ENCODE results near the gene PTGFRN. TPM values are rescaled to one million over a fixed set of nuclear protein-coding genes. Genes with fewer than 3 reads are reported as not detected.
A peak's percentile ranks its signal among the peaks of the same experiment; 100 is the strongest.

The PTGFRN gene
- total RNA-seq, 3 donors from 2014 or later (not counting 1 experiment from before 2014, with no cell fraction given) = 0.71 to 1.4 (median 0.79) TPM

GRCh38 chr1:116912846-116913245 is 3.1 kb downstream of the PTGFRN start:
- H3K27me3 Mint-ChIP-seq (ENCODE audit: low read depth in 2 of 2) = peaks cover 14 to 15% of the 10 kb centered on the region in 2 donors
- TF ChIP-seq, protein P1, sequence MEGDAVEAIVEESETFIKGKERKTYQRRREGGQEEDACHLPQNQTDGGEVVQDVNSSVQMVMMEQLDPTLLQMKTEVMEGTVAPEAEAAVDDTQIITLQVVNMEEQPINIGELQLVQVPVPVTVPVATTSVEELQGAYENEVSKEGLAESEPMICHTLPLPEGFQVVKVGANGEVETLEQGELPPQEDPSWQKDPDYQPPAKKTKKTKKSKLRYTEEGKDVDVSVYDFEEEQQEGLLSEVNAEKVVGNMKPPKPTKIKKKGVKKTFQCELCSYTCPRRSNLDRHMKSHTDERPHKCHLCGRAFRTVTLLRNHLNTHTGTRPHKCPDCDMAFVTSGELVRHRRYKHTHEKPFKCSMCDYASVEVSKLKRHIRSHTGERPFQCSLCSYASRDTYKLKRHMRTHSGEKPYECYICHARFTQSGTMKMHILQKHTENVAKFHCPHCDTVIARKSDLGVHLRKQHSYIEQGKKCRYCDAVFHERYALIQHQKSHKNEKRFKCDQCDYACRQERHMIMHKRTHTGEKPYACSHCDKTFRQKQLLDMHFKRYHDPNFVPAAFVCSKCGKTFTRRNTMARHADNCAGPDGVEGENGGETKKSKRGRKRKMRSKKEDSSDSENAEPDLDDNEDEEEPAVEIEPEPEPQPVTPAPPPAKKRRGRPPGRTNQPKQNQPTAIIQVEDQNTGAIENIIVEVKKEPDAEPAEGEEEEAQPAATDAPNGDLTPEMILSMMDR (IDR thresholded peaks at IDR 0.05) = no peak
- no peak for ATAC-seq
- no peak for DNase-seq
- peaks cover 15% of the 10 kb centered on the region for H3K27me3 ChIP-seq (ENCODE audit: control insufficient read depth, insufficient read depth, low read length)
- H3K9me3 Mint-ChIP-seq = no peaks in the 10 kb centered on the region
- H3K9me3 ChIP-seq (ENCODE audit: control insufficient read depth, insufficient read depth, low read length) = no peaks in the 10 kb centered on the region
- H3K4me3 Mint-ChIP-seq = no peak overlapping the region
- H3K36me3 Mint-ChIP-seq = no peaks in the 10 kb centered on the region
- intact Hi-C loops (cut with micrococcal nuclease) = no loop called here
- H3K4me3 ChIP-seq (ENCODE audit: low read length) = no peak overlapping the region
- WGBS (ENCODE audit: insufficient coverage) = 98% methylated on average over 2 of the region's 2 CpGs
- peaks cover 0 to 8% of the 10 kb centered on the region in 2 donors for H3K4me1 Mint-ChIP-seq
- no peak overlapping the region for H3K27ac ChIP-seq (ENCODE audit: low read length)
- no peaks in the 10 kb centered on the region for H3K36me3 ChIP-seq (ENCODE audit: control insufficient read depth, insufficient read depth, low read length)
- peaks cover 13% of the 10 kb centered on the region for H3K4me1 ChIP-seq (ENCODE audit: control insufficient read depth, insufficient read depth, low read length)
- no peak overlapping the region for H3K27ac Mint-ChIP-seq

DNA sequence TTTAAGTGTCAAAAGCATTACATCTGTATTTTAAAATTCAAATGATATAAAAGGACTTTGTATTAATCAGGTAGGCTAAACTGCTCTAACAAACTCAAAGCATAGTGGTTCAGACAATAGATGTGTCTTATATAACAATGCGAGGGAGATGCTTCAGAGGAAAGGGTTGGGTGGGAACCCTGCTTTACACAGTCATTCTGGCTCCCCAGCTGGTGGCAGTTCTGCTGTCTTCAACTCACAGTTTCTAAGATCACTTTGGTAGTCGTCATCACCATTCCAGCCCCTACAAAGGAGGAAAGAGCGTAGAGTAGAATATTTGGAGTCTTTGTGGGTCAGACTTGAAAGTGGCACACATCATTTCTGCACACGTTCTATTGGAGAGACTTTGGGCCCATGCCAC is 4.2 kb downstream of the PTGFRN start:
- ATAC-seq (no peak), DNase-seq (no peak)
- WGBS (ENCODE audit: insufficient coverage) = 88% methylated on average over 4 of the region's 4 CpGs
- TF ChIP-seq, protein P1 (IDR thresholded peaks at IDR 0.05) = no peak
- Histone ChIP-seq H3K4me3 (ENCODE audit: low read length) (no peak overlapping the region), H3K27me3 (ENCODE audit: control insufficient read depth, insufficient read depth, low read length) (peaks cover 15% of the 10 kb centered on the region), H3K27ac (ENCODE audit: low read length) (no peak overlapping the region), H3K36me3 (ENCODE audit: control insufficient read depth, insufficient read depth, low read length) (no peaks in the 10 kb centered on the region), H3K9me3 (ENCODE audit: control insufficient read depth, insufficient read depth, low read length) (no peaks in the 10 kb centered on the region), H3K4me1 (ENCODE audit: control insufficient read depth, insufficient read depth, low read length) (peaks cover 13% of the 10 kb centered on the region)
- Mint-ChIP-seq H3K36me3 (no peaks in the 10 kb centered on the region), H3K9me3 (no peaks in the 10 kb centered on the region), H3K4me3 (no peak overlapping the region), H3K4me1 (peaks cover 0 to 8% of the 10 kb centered on the region in 2 donors), H3K27me3 (ENCODE audit: low read depth in 2 of 2) (peaks cover 6 to 7% of the 10 kb centered on the region in 2 donors), H3K27ac (no peak overlapping the region)
- intact Hi-C loops (cut with micrococcal nuclease) = no loop called here

DNA sequence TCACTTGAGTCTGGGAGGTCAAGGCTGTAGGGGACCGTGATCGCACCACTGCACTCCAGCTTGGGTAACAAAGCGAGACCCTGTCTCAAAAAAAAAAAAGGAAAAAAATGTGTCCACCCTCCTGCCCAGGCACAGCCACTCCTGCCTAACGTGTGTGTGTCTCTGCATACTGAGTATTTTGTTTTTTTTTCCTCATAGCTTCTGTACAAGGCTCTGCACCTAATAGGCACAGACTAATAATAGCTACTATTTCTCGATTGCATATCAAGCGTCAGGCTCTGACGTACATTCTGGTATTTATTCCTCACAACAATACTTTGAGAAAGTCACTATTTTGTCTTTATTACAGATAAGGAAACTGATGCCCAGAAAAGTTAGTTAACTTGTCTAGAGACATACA is 5.0 kb downstream of the PTGFRN start:
- TF ChIP-seq, protein P1 (IDR thresholded peaks at IDR 0.05) = no peak
- Histone ChIP-seq H3K27ac (ENCODE audit: low read length) (no peak overlapping the region), H3K4me3 (ENCODE audit: low read length) (no peak overlapping the region), H3K4me1 (ENCODE audit: control insufficient read depth, insufficient read depth, low read length) (peaks cover 10% of the 10 kb centered on the region), H3K9me3 (ENCODE audit: control insufficient read depth, insufficient read depth, low read length) (no peaks in the 10 kb centered on the region), H3K27me3 (ENCODE audit: control insufficient read depth, insufficient read depth, low read length) (peaks cover 9% of the 10 kb centered on the region), H3K36me3 (ENCODE audit: control insufficient read depth, insufficient read depth, low read length) (no peaks in the 10 kb centered on the region)
- Mint-ChIP-seq H3K4me1 (peaks cover 0 to 1% of the 10 kb centered on the region in 2 donors), H3K27me3 (ENCODE audit: low read depth in 2 of 2) (no peaks in the 10 kb centered on the region), H3K27ac (no peak overlapping the region), H3K4me3 (no peak overlapping the region), H3K9me3 (no peaks in the 10 kb centered on the region), H3K36me3 (no peaks in the 10 kb centered on the region)
- ATAC-seq = no peak
- DNase-seq = no peak
- intact Hi-C loops (cut with micrococcal nuclease) = no loop called here
- 94% methylated on average over 7 of the region's 7 CpGs for WGBS (ENCODE audit: insufficient coverage)

- TF ChIP-seq, protein P1 (IDR thresholded peaks at IDR 0.05) = no peak
- Histone ChIP-seq H3K4me3 (ENCODE audit: low read length) (no peak overlapping the region), H3K4me1 (ENCODE audit: control insufficient read depth, insufficient read depth, low read length) (peaks cover 6% of the 10 kb centered on the region), H3K27me3 (ENCODE audit: control insufficient read depth, insufficient read depth, low read length) (peaks cover 9% of the 10 kb centered on the region), H3K27ac (ENCODE audit: low read length) (no peak overlapping the region), H3K36me3 (ENCODE audit: control insufficient read depth, insufficient read depth, low read length) (no peaks in the 10 kb centered on the region), H3K9me3 (ENCODE audit: control insufficient read depth, insufficient read depth, low read length) (no peaks in the 10 kb centered on the region)
- intact Hi-C loops (cut with micrococcal nuclease) = no loop called here
- Mint-ChIP-seq H3K27ac (no peak overlapping the region), H3K4me1 (no peaks in the 10 kb centered on the region), H3K9me3 (no peaks in the 10 kb centered on the region), H3K36me3 (no peaks in the 10 kb centered on the region), H3K4me3 (no peak overlapping the region), H3K27me3 (ENCODE audit: low read depth in 2 of 2) (no peaks in the 10 kb centered on the region)
- peak in 1 of 2 donors; percentile 16 for DNase-seq
- WGBS (ENCODE audit: insufficient coverage) = 82% methylated on average over 7 of the region's 7 CpGs
- no peak for ATAC-seq
Measured at GRCh38 chr1:116915086-116915661, 5.5 kb downstream of the PTGFRN start.
